ACHN (cell line): Measurements from ENCODE around the gene SLC22A8.
A peak's percentile ranks its signal among the peaks of the same experiment; 100 is the strongest.

Experiments used
- DNase-seq: peaks from one replicate; pipeline ENCODE4 v3.0.0-alpha.2; 2015
- in situ Hi-C: cut with HindIII; loops from 2 replicates; pipeline ENCODE4 v1.10.0; 2017; ENCODE audit warnings: low sequenced_read_pairs, low pct_ligation_motif_present, low pct_unique_long_range_greater_than_20kb

The SLC22A8 gene

GRCh38 chr11:62999156-62999555, 16.5 kb downstream of the SLC22A8 start:
- DNase-seq, result no peak
- in situ Hi-C loops, result no loop called here

- no peak for DNase-seq
- in situ Hi-C loops, result no loop called here
Observed at GRCh38 chr11:62996271-62996670, 19.4 kb downstream of the SLC22A8 start.

- no peak for DNase-seq
- in situ Hi-C loops, result no loop called here
Observed at GRCh38 chr11:62994775-62995174, 20.9 kb downstream of the SLC22A8 start.

- in situ Hi-C loops, result no loop called here
Observed at GRCh38 chr11:62988276-62988675, 27.4 kb downstream of the SLC22A8 start.

GRCh38 chr11:62985041-62985750, 30.4 kb downstream of the SLC22A8 start:
- no peak for DNase-seq
- in situ Hi-C loops, result no loop called here

More at GRCh38 chr11:62988276-62988675, 27.4 kb downstream of the SLC22A8 start:
- DNase-seq, result no peak

- in situ Hi-C loops, result no loop called here
- no peak for DNase-seq
Observed at GRCh38 chr11:62984451-62984991, 31.1 kb downstream of the SLC22A8 start, which contains the start of gene SLC22A6. SLC22A6 (minus strand) TSS chr11:62984967; CDS start chr11:62984690, 277 bp downstream.

- no peak for DNase-seq
- in situ Hi-C loops, result no loop called here
Observed at GRCh38 chr11:62983536-62984199, 32.0 kb downstream of the SLC22A8 start.

GRCh38 chr11:62981743-62982142, 33.9 kb downstream of the SLC22A8 start:
- DNase-seq, result no peak
- in situ Hi-C loops, result no loop called here

- peak; percentile 2 for DNase-seq
Observed at GRCh38 chr11:62980133-62980760, 35.4 kb downstream of the SLC22A8 start.

GRCh38 chr11:62976109-62976508, 39.5 kb downstream of the SLC22A8 start:
- in situ Hi-C loops, result no loop called here
- no peak for DNase-seq

More at GRCh38 chr11:62980133-62980760, 35.4 kb downstream of the SLC22A8 start:
- in situ Hi-C loops, result no loop called here

- DNase-seq, result no peak
- in situ Hi-C loops, result no loop called here
Observed at GRCh38 chr11:62974848-62975522, 40.7 kb downstream of the SLC22A8 start.

- in situ Hi-C loops, result no loop called here
Observed at GRCh38 chr11:62965574-62965973, 50.1 kb downstream of the SLC22A8 start.

GRCh38 chr11:62962391-62962790, 53.2 kb downstream of the SLC22A8 start:
- in situ Hi-C loops, result no loop called here
- DNase-seq, result no peak

More at GRCh38 chr11:62965574-62965973, 50.1 kb downstream of the SLC22A8 start:
- DNase-seq, result no peak

- in situ Hi-C loops, result no loop called here
- DNase-seq, result no peak
Observed at GRCh38 chr11:62961017-62961570, 54.5 kb downstream of the SLC22A8 start.

- in situ Hi-C loops, result no loop called here
- no peak for DNase-seq
Observed at GRCh38 chr11:62959422-62959980, 56.1 kb downstream of the SLC22A8 start.

- DNase-seq, result no peak
- in situ Hi-C loops, result no loop called here
Observed at GRCh38 chr11:62958547-62959421, 56.9 kb downstream of the SLC22A8 start.

GRCh38 chr11:62957147-62957546, 58.5 kb downstream of the SLC22A8 start:
- no peak for DNase-seq
- in situ Hi-C loops, result no loop called here
